ENCODE measurements around the gene CADM4.

The CADM4 gene

GRCh38 chr19:43644181-43644580, 4.5 kb upstream of the CADM4 start:
- H3K9me3 ChIP-seq (ENCODE audit: insufficient read depth, low read length, severe bottlenecking), result no peaks in the 10 kb centered on the region
- peaks cover 9% of the 10 kb centered on the region for H3K4me1 ChIP-seq (ENCODE audit: insufficient read depth, low read length)
- no peak for DNase-seq
- no peak overlapping the region for H3K4me2 ChIP-seq (ENCODE audit: insufficient read depth, low read length)
- H3K27me3 ChIP-seq (ENCODE audit: insufficient read depth, low read length, poor library complexity), result peaks cover 7% of the 10 kb centered on the region
- no peak overlapping the region for H3K27ac ChIP-seq (ENCODE audit: low read length)
- no peak for ATAC-seq (ENCODE audit: insufficient read depth, low read depth)
- no peaks in the 10 kb centered on the region for H3K79me2 ChIP-seq (ENCODE audit: insufficient read depth, low read length)
- H4K20me1 ChIP-seq (ENCODE audit: insufficient read depth, low read length), result no peaks in the 10 kb centered on the region
- no peak overlapping the region for H2AFZ ChIP-seq (ENCODE audit: low read depth, low read length)
- no peak overlapping the region for H3K9ac ChIP-seq (ENCODE audit: low read depth, low read length)
- TF ChIP-seq CTCF (IDR thresholded peaks at IDR 0.05; ENCODE audit: borderline replicate concordance, extremely low read depth, low read length, poor library complexity, severe bottlenecking), result no peak
- TF ChIP-seq EZH2 (IDR thresholded peaks at IDR 0.05; ENCODE audit: borderline replicate concordance, low read depth, low read length, severe bottlenecking), result no peak
- H3K36me3 ChIP-seq (ENCODE audit: insufficient read depth, low read length), result peaks cover 12% of the 10 kb centered on the region
- no peak overlapping the region for H3K4me3 ChIP-seq (ENCODE audit: low read depth in 1 of 2, low read length in 2 of 2)

- H4K20me1 ChIP-seq (ENCODE audit: insufficient read depth, low read length), result peaks cover 4% of the 10 kb centered on the region; the same call in 1 of the 2 replicates
- H3K4me2 ChIP-seq (ENCODE audit: insufficient read depth, low read length), result no peak overlapping the region
- peaks cover 5% of the 10 kb centered on the region for H3K36me3 ChIP-seq (ENCODE audit: insufficient read depth, low read length)
- no peak overlapping the region for H3K9ac ChIP-seq (ENCODE audit: low read depth, low read length)
- H3K27me3 ChIP-seq (ENCODE audit: insufficient read depth, low read length, poor library complexity), result peaks cover 15% of the 10 kb centered on the region
- H3K4me3 ChIP-seq (ENCODE audit: low read depth in 1 of 2, low read length in 2 of 2), result no peak overlapping the region
- no peak overlapping the region for H3K27ac ChIP-seq (ENCODE audit: low read length)
- no peak for TF ChIP-seq EZH2 (IDR thresholded peaks at IDR 0.05; ENCODE audit: borderline replicate concordance, low read depth, low read length, severe bottlenecking)
- TF ChIP-seq CTCF (IDR thresholded peaks at IDR 0.05; ENCODE audit: borderline replicate concordance, extremely low read depth, low read length, poor library complexity, severe bottlenecking), result no peak
- DNase-seq, result no peak
- H3K4me1 ChIP-seq (ENCODE audit: insufficient read depth, low read length), result peaks cover 18% of the 10 kb centered on the region
- H3K9me3 ChIP-seq (ENCODE audit: insufficient read depth, low read length, severe bottlenecking), result no peaks in the 10 kb centered on the region
- H2AFZ ChIP-seq (ENCODE audit: low read depth, low read length), result no peak overlapping the region
- ATAC-seq (ENCODE audit: insufficient read depth, low read depth), result no peak
- H3K79me2 ChIP-seq (ENCODE audit: insufficient read depth, low read length), result no peaks in the 10 kb centered on the region
These were observed 3.7 kb upstream of the CADM4 start for GRCh38 chr19:43643326-43643725.

- Histone ChIP-seq H3K79me2 (ENCODE audit: insufficient read depth, low read length) (no peaks in the 10 kb centered on the region), H4K20me1 (ENCODE audit: insufficient read depth, low read length) (peaks cover 5% of the 10 kb centered on the region; the same call in 1 of the 2 replicates), H3K27ac (ENCODE audit: low read length) (no peak overlapping the region), H3K9ac (ENCODE audit: low read depth, low read length) (no peak overlapping the region), H3K27me3 (ENCODE audit: insufficient read depth, low read length, poor library complexity) (peaks cover 17% of the 10 kb centered on the region), H3K9me3 (ENCODE audit: insufficient read depth, low read length, severe bottlenecking) (no peaks in the 10 kb centered on the region), H3K36me3 (ENCODE audit: insufficient read depth, low read length) (no peaks in the 10 kb centered on the region), H3K4me2 (ENCODE audit: insufficient read depth, low read length) (no peak overlapping the region), H2AFZ (ENCODE audit: low read depth, low read length) (no peak overlapping the region), H3K4me3 (ENCODE audit: low read depth in 1 of 2, low read length in 2 of 2) (no peak overlapping the region), H3K4me1 (ENCODE audit: insufficient read depth, low read length) (peaks cover 20% of the 10 kb centered on the region)
- DNase-seq (no peak), ATAC-seq (ENCODE audit: insufficient read depth, low read depth) (no peak)
- TF ChIP-seq CTCF (IDR thresholded peaks at IDR 0.05; ENCODE audit: borderline replicate concordance, extremely low read depth, low read length, poor library complexity, severe bottlenecking), result no peak
- no peak for TF ChIP-seq EZH2 (IDR thresholded peaks at IDR 0.05; ENCODE audit: borderline replicate concordance, low read depth, low read length, severe bottlenecking)
These were observed 2.9 kb upstream of the CADM4 start for GRCh38 chr19:43642531-43642930.

GRCh38 chr19:43641333-43641732, 1.7 kb upstream of the CADM4 start:
- Histone ChIP-seq H3K79me2 (ENCODE audit: insufficient read depth, low read length) (no peaks in the 10 kb centered on the region), H3K27ac (ENCODE audit: low read length) (no peak overlapping the region), H3K4me1 (ENCODE audit: insufficient read depth, low read length) (peaks cover 20% of the 10 kb centered on the region), H3K9me3 (ENCODE audit: insufficient read depth, low read length, severe bottlenecking) (no peaks in the 10 kb centered on the region), H3K27me3 (ENCODE audit: insufficient read depth, low read length, poor library complexity) (peaks cover 22% of the 10 kb centered on the region), H3K4me3 (ENCODE audit: low read depth in 1 of 2, low read length in 2 of 2) (no peak overlapping the region), H4K20me1 (ENCODE audit: insufficient read depth, low read length) (peaks cover 5% of the 10 kb centered on the region; the same call in 1 of the 2 replicates), H2AFZ (ENCODE audit: low read depth, low read length) (no peak overlapping the region), H3K4me2 (ENCODE audit: insufficient read depth, low read length) (no peak overlapping the region), H3K9ac (ENCODE audit: low read depth, low read length) (no peak overlapping the region), H3K36me3 (ENCODE audit: insufficient read depth, low read length) (no peaks in the 10 kb centered on the region)
- no peak for ATAC-seq (ENCODE audit: insufficient read depth, low read depth)
- TF ChIP-seq CTCF (IDR thresholded peaks at IDR 0.05; ENCODE audit: borderline replicate concordance, extremely low read depth, low read length, poor library complexity, severe bottlenecking) (no peak), EZH2 (IDR thresholded peaks at IDR 0.05; ENCODE audit: borderline replicate concordance, low read depth, low read length, severe bottlenecking) (no peak)
- DNase-seq, result no peak
